Measurements from ENCODE around the gene OR10A5.
"Not testable (repeated sequence)": the region's sequence is repeated elsewhere in the genome, so short reads cannot be mapped to it uniquely, and the experiment has no call there.

The OR10A5 gene

GRCh38 chr11:6875761-6876160, 30.3 kb downstream of the OR10A5 start:
- DNase-seq (ENCODE audit: low read depth in 1 of 2, low spot score in 1 of 2) = no peak

- no peak for DNase-seq (ENCODE audit: low read depth in 1 of 2, low spot score in 1 of 2)
Measured at GRCh38 chr11:6876325-6876724, 30.8 kb downstream of the OR10A5 start, which contains the start of gene OR10A4. OR10A4 (plus strand) TSS chr11:6876625; CDS start chr11:6876648, 23 bp downstream.

- no peak for DNase-seq (ENCODE audit: low read depth in 1 of 2, low spot score in 1 of 2)
Measured at GRCh38 chr11:6876914-6877313, 31.4 kb downstream of the OR10A5 start.

- no peak for DNase-seq (ENCODE audit: low read depth in 1 of 2, low spot score in 1 of 2)
Measured at GRCh38 chr11:6882751-6883150, 37.3 kb downstream of the OR10A5 start.

- DNase-seq (ENCODE audit: low read depth in 1 of 2, low spot score in 1 of 2) = not testable (repeated sequence)
Measured at GRCh38 chr11:6887711-6888110, 42.2 kb downstream of the OR10A5 start.

GRCh38 chr11:6888830-6889229, 43.3 kb downstream of the OR10A5 start:
- no peak for DNase-seq (ENCODE audit: low read depth in 1 of 2, low spot score in 1 of 2)

GRCh38 chr11:6889835-6890234, 44.4 kb downstream of the OR10A5 start:
- no peak for DNase-seq (ENCODE audit: low read depth in 1 of 2, low spot score in 1 of 2)

GRCh38 chr11:6892400-6892799, 46.9 kb downstream of the OR10A5 start, which contains the start of gene OR2D2:
OR2D2 (minus strand) TSS chr11:6892500; CDS start chr11:6892500, 0 bp downstream.
- no peak for DNase-seq (ENCODE audit: low read depth in 1 of 2, low spot score in 1 of 2)

GRCh38 chr11:6894097-6894496, 48.6 kb downstream of the OR10A5 start:
- DNase-seq (ENCODE audit: low read depth in 1 of 2, low spot score in 1 of 2) = no peak

GRCh38 chr11:6895010-6895409, 49.5 kb downstream of the OR10A5 start:
- DNase-seq (ENCODE audit: low read depth in 1 of 2, low spot score in 1 of 2) = no peak
